MCF 10A (cell line): ENCODE data around the gene SPRING1. TPM values are rescaled to one million over a fixed set of nuclear protein-coding genes. Genes with fewer than 3 reads are reported as not detected.
"Not testable (repeated sequence)": the region's sequence is repeated elsewhere in the genome, so short reads cannot be mapped to it uniquely, and the experiment has no call there.

ENCODE experiments used
- BruUV-seq: library from RNA; stranded (reverse); fragments of 400-500 nt; replicated peaks from 2 replicates; lab custom pipeline; 2021; lab: Mats Ljungman, UMichigan
- CTCF ChIA-PET: fragments of 300-600 bp; sonication (Branson Sonifier 250); formaldehyde crosslinking; extraction: SDS; loops from one replicate; lab custom pipeline; 2021; ENCODE audit warnings: antibody characterized with exemption, inconsistent platforms; lab: Yijun Ruan, JAX
- POLR2A ChIA-PET: fragments of 300-600, 350-650 bp; sonication (Branson Sonifier 250); formaldehyde crosslinking; extraction: SDS; loops from one replicate; lab custom pipeline; 2020; ENCODE audit warnings: antibody characterized with exemption, inconsistent platforms; lab: Yijun Ruan, JAX
- DNase-seq: peaks from one replicate; pipeline ENCODE4 v3.0.0-alpha.2; 2018; ENCODE audit not compliant: unreplicated experiment
- H3K27ac Mint-ChIP-seq: one replicate; pipeline ENCODE4 v1.8.0; 2022; ENCODE audit warnings: mild to moderate bottlenecking, low read depth, mixed read lengths; ENCODE audit not compliant: unreplicated experiment
- H3K27me3 Mint-ChIP-seq: one replicate; pipeline ENCODE4 v1.8.0; 2022; ENCODE audit warnings: mixed read lengths; ENCODE audit not compliant: insufficient read depth, unreplicated experiment
- H3K36me3 Mint-ChIP-seq: one replicate; pipeline ENCODE4 v1.8.0; 2022; ENCODE audit warnings: mild to moderate bottlenecking, moderate library complexity, mixed read lengths; ENCODE audit not compliant: insufficient read depth, unreplicated experiment
- H3K4me1 Mint-ChIP-seq: one replicate; pipeline ENCODE4 v1.8.0; 2022; ENCODE audit warnings: mixed read lengths; ENCODE audit not compliant: insufficient read depth, unreplicated experiment
- H3K4me3 Mint-ChIP-seq: one replicate; pipeline ENCODE4 v1.8.0; 2022; ENCODE audit warnings: mild to moderate bottlenecking, moderate library complexity, mixed read lengths; ENCODE audit not compliant: unreplicated experiment
- H3K9me3 Mint-ChIP-seq: one replicate; pipeline ENCODE4 v1.8.0; 2022; ENCODE audit warnings: mixed read lengths; ENCODE audit not compliant: unreplicated experiment
- intact Hi-C: fragments of 100-400 bp; cut with micrococcal nuclease; formaldehyde crosslinking; loops from 2 replicates; pipeline ENCODE4 v1.14.1; 2022
- total RNA-seq: library from RNA; stranded (reverse); gene quantifications from 2 replicates; pipeline ENCODE4 v1.2.3, GENCODE V29; 2022
- TF ChIP-seq, protein P1 (sequence below): fragments of 200-600 bp; IDR thresholded peaks from one replicate; pipeline ENCODE4 v1.8.0; 2022; ENCODE audit warnings: antibody characterized with exemption, mild to moderate bottlenecking; ENCODE audit not compliant: unreplicated experiment

The SPRING1 gene
- total RNA-seq, 1 experiment from 2014 or later, result 26.2 TPM

DNA sequence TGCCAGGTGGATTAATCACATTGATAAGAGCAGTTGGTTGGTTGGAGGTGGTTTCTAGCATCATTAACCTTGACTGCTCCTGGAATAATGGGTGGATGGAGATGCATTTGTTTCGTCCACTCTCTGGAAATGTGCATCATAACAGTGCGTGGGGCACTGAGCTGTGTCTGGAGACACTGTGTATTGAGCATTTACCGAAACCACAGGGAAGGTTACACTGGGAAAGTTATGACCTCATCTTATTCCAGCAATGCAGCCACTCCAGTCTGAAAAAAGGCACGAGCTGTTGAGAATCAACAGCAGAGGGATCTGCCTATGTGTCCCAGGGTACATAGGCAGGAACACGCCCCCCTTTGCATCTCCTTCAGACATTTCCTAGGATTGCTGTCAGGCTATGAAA lies 27.4 kb upstream of the SPRING1 start:
- CTCF ChIA-PET, result no interaction called here
- Mint-ChIP-seq H3K9me3 (no peaks in the 10 kb centered on the region), H3K4me1 (no peaks in the 10 kb centered on the region), H3K27ac (no peak overlapping the region), H3K4me3 (no peak overlapping the region), H3K27me3 (no peaks in the 10 kb centered on the region), H3K36me3 (no peaks in the 10 kb centered on the region)
- no peak for DNase-seq
- intact Hi-C loops, result no loop called here
- POLR2A ChIA-PET, result no interaction called here
- BruUV-seq, result no TSS peak
- TF ChIP-seq, protein P1, sequence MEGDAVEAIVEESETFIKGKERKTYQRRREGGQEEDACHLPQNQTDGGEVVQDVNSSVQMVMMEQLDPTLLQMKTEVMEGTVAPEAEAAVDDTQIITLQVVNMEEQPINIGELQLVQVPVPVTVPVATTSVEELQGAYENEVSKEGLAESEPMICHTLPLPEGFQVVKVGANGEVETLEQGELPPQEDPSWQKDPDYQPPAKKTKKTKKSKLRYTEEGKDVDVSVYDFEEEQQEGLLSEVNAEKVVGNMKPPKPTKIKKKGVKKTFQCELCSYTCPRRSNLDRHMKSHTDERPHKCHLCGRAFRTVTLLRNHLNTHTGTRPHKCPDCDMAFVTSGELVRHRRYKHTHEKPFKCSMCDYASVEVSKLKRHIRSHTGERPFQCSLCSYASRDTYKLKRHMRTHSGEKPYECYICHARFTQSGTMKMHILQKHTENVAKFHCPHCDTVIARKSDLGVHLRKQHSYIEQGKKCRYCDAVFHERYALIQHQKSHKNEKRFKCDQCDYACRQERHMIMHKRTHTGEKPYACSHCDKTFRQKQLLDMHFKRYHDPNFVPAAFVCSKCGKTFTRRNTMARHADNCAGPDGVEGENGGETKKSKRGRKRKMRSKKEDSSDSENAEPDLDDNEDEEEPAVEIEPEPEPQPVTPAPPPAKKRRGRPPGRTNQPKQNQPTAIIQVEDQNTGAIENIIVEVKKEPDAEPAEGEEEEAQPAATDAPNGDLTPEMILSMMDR, result no peak

DNA sequence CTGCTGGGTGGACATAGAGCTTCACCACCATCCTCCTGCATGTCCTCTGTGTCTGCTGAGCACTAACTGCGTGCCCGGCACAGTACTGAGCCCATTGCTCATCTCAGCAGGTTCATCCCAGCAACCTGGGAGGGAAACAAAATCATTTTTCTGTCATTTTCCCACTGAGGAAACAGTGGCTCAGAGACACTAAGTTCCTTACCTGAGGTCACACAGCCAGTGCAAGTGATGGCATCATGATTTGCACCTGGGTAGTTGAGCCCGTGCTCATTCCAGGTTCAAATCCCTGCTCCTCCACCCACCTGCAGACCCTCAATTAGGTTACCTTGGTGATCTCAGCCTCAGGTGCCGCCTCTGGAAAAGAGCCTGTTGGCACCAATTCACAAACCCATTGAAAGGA lies 23.6 kb upstream of the SPRING1 start:
- CTCF ChIA-PET, result no interaction called here
- no peaks in the 10 kb centered on the region for H3K27me3 Mint-ChIP-seq

DNA sequence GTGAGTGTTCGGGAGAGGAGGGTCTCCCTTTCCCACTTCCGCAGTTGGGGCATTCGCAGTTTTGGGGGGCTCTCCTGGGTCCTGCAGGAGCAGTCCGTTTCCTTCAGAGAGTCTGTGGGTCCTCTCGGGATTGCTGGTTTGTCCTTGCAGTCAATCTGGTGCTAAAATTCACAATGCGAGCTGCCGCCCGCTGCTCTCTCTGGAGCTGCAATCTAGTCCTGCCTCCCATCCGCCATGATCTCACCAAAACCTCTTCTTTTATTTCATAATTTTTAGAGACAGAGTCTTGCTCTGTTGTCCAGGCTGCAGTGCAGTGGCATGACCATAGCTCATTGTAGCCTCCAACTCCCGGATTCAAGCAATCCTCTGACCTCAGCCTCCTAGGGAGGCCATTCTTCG lies 22.8 kb upstream of the SPRING1 start:
- no peaks in the 10 kb centered on the region for H3K27me3 Mint-ChIP-seq
- ChIA-PET POLR2A (no interaction called here), CTCF (interaction anchor here (0.6 to 1.0 kb wide), 3 partner anchors 37 to 122 kb away, joined by 3 read pairs; no protein-coding TSS in a partner anchor)
- H3K27ac Mint-ChIP-seq, result no peak overlapping the region
- BruUV-seq, result no TSS peak
- H3K4me3 Mint-ChIP-seq, result no peak overlapping the region
- TF ChIP-seq, protein P1, result no peak
- no peaks in the 10 kb centered on the region for H3K36me3 Mint-ChIP-seq
- intact Hi-C loops, result no loop called here
- no peaks in the 10 kb centered on the region for H3K4me1 Mint-ChIP-seq
- H3K9me3 Mint-ChIP-seq, result no peaks in the 10 kb centered on the region
- no peak for DNase-seq

More for the DNA sequence above, 23.6 kb upstream of the SPRING1 start:
- no peaks in the 10 kb centered on the region for H3K4me1 Mint-ChIP-seq
- no peaks in the 10 kb centered on the region for H3K9me3 Mint-ChIP-seq
- no peak overlapping the region for H3K4me3 Mint-ChIP-seq
- TF ChIP-seq, protein P1, result no peak
- H3K36me3 Mint-ChIP-seq, result no peaks in the 10 kb centered on the region
- no peak for DNase-seq
- intact Hi-C loops, result no loop called here
- POLR2A ChIA-PET, result no interaction called here
- BruUV-seq, result no TSS peak
- no peak overlapping the region for H3K27ac Mint-ChIP-seq

DNA sequence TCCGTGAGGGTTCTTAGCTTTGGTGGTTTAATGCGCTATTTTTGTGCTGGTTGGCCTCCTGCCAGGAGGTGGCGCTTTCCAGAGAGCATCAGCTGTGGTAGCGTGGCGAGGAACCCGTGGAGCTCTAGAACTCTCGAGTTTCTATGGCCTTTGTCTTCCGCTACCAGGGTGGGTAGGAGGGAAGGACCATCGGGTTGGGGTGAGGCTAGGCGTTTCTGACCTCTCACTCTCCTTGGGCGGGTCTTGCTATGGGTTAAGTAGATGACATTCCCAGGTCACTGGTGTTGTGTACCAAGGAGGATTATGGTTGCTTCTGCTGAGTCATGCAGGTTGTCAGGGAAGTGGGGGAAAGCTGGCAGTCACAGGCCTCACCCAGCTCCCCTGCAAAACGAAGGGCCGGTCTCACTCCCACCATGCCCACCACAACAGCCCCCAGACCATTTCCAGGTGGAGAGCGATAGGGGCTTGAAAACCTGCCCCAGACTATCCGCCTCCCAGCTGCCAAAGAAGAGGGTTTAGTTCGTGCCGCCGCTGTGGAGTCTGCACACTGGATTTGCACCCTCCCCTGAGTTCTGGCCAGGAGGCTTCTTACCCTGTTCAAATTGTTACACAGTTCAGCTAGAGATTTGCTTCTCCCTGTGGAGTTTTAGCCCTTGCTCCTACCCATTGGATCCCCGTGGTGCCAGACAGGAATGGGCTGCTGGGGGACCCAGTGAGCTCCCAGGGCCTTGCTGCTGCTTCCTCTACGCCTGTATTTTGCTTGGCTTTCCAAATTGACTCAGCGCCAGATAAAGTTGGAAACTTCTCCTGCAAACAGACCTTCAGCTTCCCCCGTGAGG lies 22.1 kb upstream of the SPRING1 start:
- ChIA-PET CTCF (interaction anchor here (0.6 to 1.0 kb wide), 3 partner anchors 35 to 122 kb away, joined by 3 read pairs; no protein-coding TSS in a partner anchor), POLR2A (interaction anchor here (0.7 kb wide), 1 partner anchor 509 kb away, joined by 3 read pairs; no protein-coding TSS in a partner anchor)
- intact Hi-C loops, result no loop called here
- H3K4me3 Mint-ChIP-seq, result no peak overlapping the region
- H3K9me3 Mint-ChIP-seq, result no peaks in the 10 kb centered on the region
- no peaks in the 10 kb centered on the region for H3K36me3 Mint-ChIP-seq
- no peaks in the 10 kb centered on the region for H3K4me1 Mint-ChIP-seq
- no TSS peak for BruUV-seq
- TF ChIP-seq, protein P1, result no peak
- H3K27ac Mint-ChIP-seq, result no peak overlapping the region
- no peaks in the 10 kb centered on the region for H3K27me3 Mint-ChIP-seq
- no peak for DNase-seq

DNA sequence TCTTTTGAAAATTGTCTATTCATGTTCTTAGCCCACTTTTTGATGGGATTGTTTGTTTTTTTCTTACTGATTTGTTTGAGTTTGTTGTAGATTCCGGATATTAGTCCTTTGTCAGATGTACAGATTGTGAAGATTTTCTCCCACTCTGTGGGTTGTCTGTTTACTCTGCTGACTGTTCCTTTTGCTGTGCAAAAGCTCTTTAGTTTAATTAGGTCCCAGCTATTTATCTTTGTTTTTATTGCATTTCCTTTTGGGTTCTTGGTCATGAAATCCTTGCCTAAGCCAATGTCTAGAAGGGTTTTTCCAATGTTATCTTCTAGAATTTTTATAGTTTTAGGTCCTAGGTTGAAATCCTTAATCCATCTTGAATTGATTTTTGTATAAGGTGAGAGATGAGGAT lies 16.9 kb upstream of the SPRING1 start:
- DNase-seq, H3K27me3 Mint-ChIP-seq, POLR2A ChIA-PET, BruUV-seq, H3K9me3 Mint-ChIP-seq, H3K4me1 Mint-ChIP-seq, intact Hi-C loops, H3K4me3 Mint-ChIP-seq, H3K36me3 Mint-ChIP-seq, H3K27ac Mint-ChIP-seq, CTCF ChIA-PET: not testable (repeated sequence)

DNA sequence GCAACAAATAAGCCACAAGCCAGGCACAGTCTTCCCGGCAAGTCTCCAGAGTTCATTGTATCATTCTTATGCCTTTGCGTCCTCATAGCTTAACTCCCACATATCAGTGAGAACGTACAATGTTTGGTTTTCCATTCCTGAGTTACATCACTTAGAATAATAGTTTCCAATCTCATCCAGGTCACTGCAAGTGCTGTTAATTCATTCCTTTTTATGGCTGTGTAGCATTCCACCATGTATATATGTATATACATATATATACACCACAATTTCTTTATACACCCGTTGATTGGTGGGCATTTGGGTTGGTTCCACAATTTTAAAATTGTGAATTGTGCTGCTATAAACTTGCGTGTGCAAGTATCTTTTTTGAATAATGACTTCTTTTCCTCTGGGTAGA lies 16.2 kb upstream of the SPRING1 start:
- intact Hi-C loops, H3K9me3 Mint-ChIP-seq, BruUV-seq, H3K27ac Mint-ChIP-seq, H3K4me1 Mint-ChIP-seq, H3K27me3 Mint-ChIP-seq, POLR2A ChIA-PET, DNase-seq, H3K36me3 Mint-ChIP-seq, H3K4me3 Mint-ChIP-seq: not testable (repeated sequence)
- CTCF ChIA-PET, result interaction anchor here (0.6 kb wide), 1 partner anchor 1656 kb away, joined by 4 read pairs; no protein-coding TSS in a partner anchor
